Sciatic nerve (tissue), 2 donors: ENCODE data around the gene OLFM4. TPM values are rescaled to one million over a fixed set of nuclear protein-coding genes. Genes with fewer than 3 reads are reported as not detected.

Experiments
- ATAC-seq: fragments of 200-7000 bp; cut with Tn5 transposase; one replicate; pipeline ENCODE4 v1.9.1; 2020; ENCODE audit warnings: mild to moderate bottlenecking, moderate library complexity
- DNase-seq: peaks from one replicate; pipeline ENCODE4 v3.0.0-alpha.2; 2020; ENCODE audit warnings: low spot score
- intact Hi-C: fragments of 100-400 bp; cut with DNase I; formaldehyde crosslinking; loops from one replicate; pipeline ENCODE4 v1.14.2; 2022
- total RNA-seq: library from RNA; stranded (reverse); fragmentation: NEBNext Ultra II Directional; extraction: Animal tissue kit (Norgen Biotek cat#: 25700); gene quantifications from one replicate; pipeline ENCODE4 v1.2.1, GENCODE V29; 2021
- donor health status: DM: no; HTN: no; CAD: no.
- donor health status: DM: no; HTN: no; CAD: no.

The OLFM4 gene
- 3.1 TPM for total RNA-seq

GRCh38 chr13:53028637-53029203 lies at the start of gene OLFM4:
OLFM4 (plus strand) TSS chr13:53028813; CDS start chr13:53028837, 24 bp downstream.
- DNase-seq (no peak), ATAC-seq (no peak)
- intact Hi-C loops = no loop called here

GRCh38 chr13:52978989-52979388 lies 49.6 kb upstream of the OLFM4 start:
- intact Hi-C loops = no loop called here
- ATAC-seq = peak; percentile 30
- no peak for DNase-seq

GRCh38 chr13:52980695-52981094 lies 47.9 kb upstream of the OLFM4 start:
- DNase-seq = no peak
- intact Hi-C loops = no loop called here
- no peak for ATAC-seq

GRCh38 chr13:52983836-52984235 lies 44.8 kb upstream of the OLFM4 start:
- intact Hi-C loops = no loop called here
- DNase-seq (no peak), ATAC-seq (no peak)

- intact Hi-C loops = no loop called here
- no peak for DNase-seq
- ATAC-seq = no peak
These were observed 43.7 kb upstream of the OLFM4 start for GRCh38 chr13:52984881-52985363.

- intact Hi-C loops = loop anchor here (2.0 kb wide), 1 partner anchor 351 kb away; no protein-coding TSS in a partner anchor
- ATAC-seq (no peak), DNase-seq (no peak)
These were observed 37.1 kb upstream of the OLFM4 start for GRCh38 chr13:52991344-52992020.

- ATAC-seq = no peak
- intact Hi-C loops = no loop called here
- no peak for DNase-seq
These were observed 36.5 kb upstream of the OLFM4 start for GRCh38 chr13:52992110-52992509.

GRCh38 chr13:52994051-52994450 lies 34.6 kb upstream of the OLFM4 start:
- no peak for DNase-seq
- intact Hi-C loops = no loop called here
- ATAC-seq = no peak

GRCh38 chr13:52994865-52995264 lies 33.7 kb upstream of the OLFM4 start:
- no peak for ATAC-seq
- DNase-seq = no peak
- intact Hi-C loops = no loop called here

- ATAC-seq (no peak), DNase-seq (no peak)
- intact Hi-C loops = no loop called here
These were observed 32.7 kb upstream of the OLFM4 start for GRCh38 chr13:52995946-52996345.

GRCh38 chr13:52997951-52998876 lies 30.4 kb upstream of the OLFM4 start:
- DNase-seq (no peak), ATAC-seq (peak; percentile 63)
- intact Hi-C loops = no loop called here

GRCh38 chr13:52999093-52999696 lies 29.4 kb upstream of the OLFM4 start:
- intact Hi-C loops = no loop called here
- DNase-seq (no peak), ATAC-seq (peak; percentile 61)

- ATAC-seq (no peak), DNase-seq (no peak)
- intact Hi-C loops = no loop called here
These were observed 27.0 kb upstream of the OLFM4 start for GRCh38 chr13:53001444-53002225.

GRCh38 chr13:53004573-53004972 lies 24.0 kb upstream of the OLFM4 start:
- no peak for ATAC-seq
- no peak for DNase-seq
- intact Hi-C loops = no loop called here

GRCh38 chr13:53005626-53006025 lies 23.0 kb upstream of the OLFM4 start:
- no peak for ATAC-seq
- DNase-seq = no peak
- intact Hi-C loops = no loop called here

- ATAC-seq = no peak
- peak; percentile 64 for DNase-seq
- intact Hi-C loops = no loop called here
These were observed 20.7 kb upstream of the OLFM4 start for GRCh38 chr13:53007872-53008271.

GRCh38 chr13:53010374-53011105 lies 18.1 kb upstream of the OLFM4 start:
- peak; percentile 53 for ATAC-seq
- no peak for DNase-seq
- intact Hi-C loops = loop anchor here (10.0 kb wide), 1 partner anchor 506 kb away; no protein-coding TSS in a partner anchor

GRCh38 chr13:53012707-53013106 lies 15.9 kb upstream of the OLFM4 start:
- DNase-seq (no peak), ATAC-seq (no peak)
- intact Hi-C loops = loop anchor here (10.0 kb wide), 1 partner anchor 508 kb away; no protein-coding TSS in a partner anchor
